ENCODE results near the gene ASMTL. TPM values are rescaled to one million over a fixed set of nuclear protein-coding genes. Genes with fewer than 3 reads are reported as not detected.

ASMTL gene
- total and polyA plus RNA-seq, 2 of the 13 experiments (the other 11 are each of a cell fraction or from before 2014, with no cell fraction given): 5.6 to 16.3 TPM

- TF ChIP-seq ZBTB46 (CRISPR knock-in tag; IDR thresholded peaks at IDR 0.05; ENCODE audit: borderline replicate concordance) (no peak), PRDM15 (CRISPR knock-in tag; IDR thresholded peaks at IDR 0.05) (no peak), ZNF543 (CRISPR knock-in tag; IDR thresholded peaks at IDR 0.05) (peak; percentile 69), YEATS4 (CRISPR knock-in tag; IDR thresholded peaks at IDR 0.05; ENCODE audit: borderline replicate concordance) (peak; percentile 97), CREB1 (IDR thresholded peaks at IDR 0.05) (peak; percentile 54), CREB1 (CRISPR knock-in tag; IDR thresholded peaks at IDR 0.05) (no peak), DDIT3 (CRISPR knock-in tag; IDR thresholded peaks at IDR 0.05) (no peak), STAT5B (CRISPR knock-in tag; IDR thresholded peaks at IDR 0.05) (peak; percentile 43; the same call in 1 of the 2 replicates), SOX13 (IDR thresholded peaks at IDR 0.05) (no peak), SOX13 (CRISPR knock-in tag; conservative IDR thresholded peaks at IDR 0.05 in 1 of 2, IDR thresholded peaks at IDR 0.05 in 1 of 2) (no peak; a peak in 1 of 4 replicates), ZNF597 (CRISPR knock-in tag; IDR thresholded peaks at IDR 0.05) (no peak), KLF15 (CRISPR knock-in tag; IDR thresholded peaks at IDR 0.05; ENCODE audit: borderline replicate concordance) (0 out of 2 replicates have a peak, but pooled peaks have one; percentile 27), ZBED4 (CRISPR knock-in tag; IDR thresholded peaks at IDR 0.05; ENCODE audit: borderline replicate concordance) (no peak), ZFP91 (CRISPR knock-in tag; IDR thresholded peaks at IDR 0.05; ENCODE audit: borderline replicate concordance) (peak; percentile 62), SKI (IDR thresholded peaks at IDR 0.05; ENCODE audit: partially characterized antibody) (no peak), TEAD3 (CRISPR knock-in tag; optimal IDR thresholded peaks at IDR 0.05; ENCODE audit: borderline replicate concordance) (peak; percentile 85)
These were observed 60.9 kb downstream of the ASMTL start, which contains the start of gene SLC25A6 (continued) for GRCh38 chrX:1391707-1392375.
